Upper lobe of left lung (tissue), 4 donors: ENCODE data around the gene MARS1.
A peak's percentile ranks its signal among the peaks of the same experiment; 100 is the strongest.

Experiments used
- CTCF ChIP-seq, 6 experiments: fragments of 450-650 bp in 4 of 6; fragments of 200-600 bp in 2 of 6; sonication (generic) in 2 of 6; IDR thresholded peaks; one replicate each; pipeline ENCODE4 v1.5.1; 2016 to 2019; ENCODE audit warnings: antibody characterized with exemption in 6 of 6
- EP300 ChIP-seq, 4 donors: sonication (generic); formaldehyde crosslinking; IDR thresholded peaks; one replicate each; pipeline ENCODE4 v1.5.1; 2017; ENCODE audit warnings: antibody characterized with exemption in 4 of 4, control low read depth in 2 of 4
- POLR2A ChIP-seq, 4 donors: fragments of 450-650 bp; IDR thresholded peaks; one replicate each; pipeline ENCODE4 v1.5.1; 2016 to 2017; ENCODE audit warnings: antibody characterized with exemption in 4 of 4, mild to moderate bottlenecking in 2 of 4
- POLR2AphosphoS5 ChIP-seq, 2 donors: sonication (generic); formaldehyde crosslinking; IDR thresholded peaks; one replicate each; pipeline ENCODE4 v1.5.1; 2017; ENCODE audit warnings: antibody characterized with exemption in 2 of 2

GRCh38 chr12:57452937-57453509 lies 34.8 kb upstream of the MARS1 start:
- TF ChIP-seq CTCF (IDR thresholded peaks at IDR 0.05) (peak; percentile 82 to 94 (median 88)), POLR2A (IDR thresholded peaks at IDR 0.05) (no peak), POLR2AphosphoS5 (IDR thresholded peaks at IDR 0.05) (no peak), EP300 (IDR thresholded peaks at IDR 0.05) (no peak)
